NCI-H460 (cell line): ENCODE measurements around the gene SUPT3H. TPM values are rescaled to one million over a fixed set of nuclear protein-coding genes. Genes with fewer than 3 reads are reported as not detected.

Source experiments
- DNase-seq: peaks from one replicate; pipeline ENCODE4 v3.0.0-alpha.2; 2016; ENCODE audit warnings: low read depth; ENCODE audit errors: extremely low read depth
- total RNA-seq: library from RNA; depleted of rRNA; stranded (reverse); fragments of >200 nt; shearing (Covaris generic); gene quantifications from 2 replicates; pipeline ENCODE4 v1.2.3, GENCODE V29; 2014

The SUPT3H gene
- total RNA-seq, 1 experiment from 2014 or later, result 5.9 TPM

DNA sequence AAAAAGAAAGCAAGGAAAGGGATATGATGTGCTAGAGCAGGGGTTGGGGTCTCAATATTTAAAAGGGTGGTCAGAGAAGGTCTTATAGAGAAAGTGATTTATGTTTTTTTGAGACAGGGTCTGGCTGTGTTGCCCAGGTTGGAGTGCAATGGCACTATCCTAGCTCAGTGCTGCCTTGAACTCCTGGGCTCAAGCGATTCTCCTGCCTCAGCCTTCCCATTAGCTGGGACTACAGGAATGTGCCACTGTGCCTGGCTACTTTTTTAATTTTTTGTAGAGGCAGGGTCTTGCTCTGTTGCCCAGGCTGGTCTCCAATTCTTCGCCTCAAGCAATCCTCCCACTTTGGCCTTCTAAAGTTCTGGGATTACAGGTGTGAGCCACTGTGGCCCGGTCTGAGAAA is 557.0 kb downstream of the SUPT3H start:
- no peak for DNase-seq

DNA sequence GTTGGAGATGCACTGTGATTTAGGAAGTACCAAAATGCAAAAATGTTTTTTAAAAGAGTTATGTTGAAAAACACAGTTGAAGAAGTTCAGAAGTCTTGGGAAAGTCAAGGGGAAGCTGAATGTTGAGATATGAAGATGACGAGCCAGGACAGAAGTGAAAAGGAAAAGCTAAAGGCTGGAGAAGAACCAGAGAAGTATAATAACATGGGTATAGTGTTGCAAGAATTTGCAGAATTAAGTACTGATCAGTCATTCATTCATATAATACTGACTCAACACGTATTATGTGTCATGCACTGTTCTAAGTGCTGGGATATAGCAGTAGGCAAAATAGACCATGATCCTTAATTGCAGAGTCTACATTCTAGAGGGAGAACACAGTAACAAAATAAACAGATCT is 557.4 kb downstream of the SUPT3H start:
- DNase-seq, result no peak

DNA sequence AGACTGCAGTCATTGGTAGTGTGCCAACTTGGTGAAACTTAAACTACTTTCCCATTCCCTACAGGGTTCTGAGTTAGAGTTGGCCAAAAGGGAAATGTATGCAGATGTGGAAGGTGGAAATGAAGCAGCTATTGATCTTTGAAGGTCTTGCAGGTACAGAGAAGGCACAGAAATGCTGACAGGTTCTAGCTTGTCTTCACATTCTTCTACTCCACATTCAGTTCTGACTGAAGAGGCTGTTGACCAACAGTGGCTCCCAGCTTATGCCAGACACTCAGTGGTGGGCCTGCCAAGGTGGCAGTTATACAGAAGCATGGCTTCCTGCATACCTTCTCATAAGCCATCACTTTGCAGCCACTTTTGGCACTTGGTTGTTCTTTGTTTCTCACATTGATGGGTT is 566.3 kb downstream of the SUPT3H start:
- no peak for DNase-seq

DNA sequence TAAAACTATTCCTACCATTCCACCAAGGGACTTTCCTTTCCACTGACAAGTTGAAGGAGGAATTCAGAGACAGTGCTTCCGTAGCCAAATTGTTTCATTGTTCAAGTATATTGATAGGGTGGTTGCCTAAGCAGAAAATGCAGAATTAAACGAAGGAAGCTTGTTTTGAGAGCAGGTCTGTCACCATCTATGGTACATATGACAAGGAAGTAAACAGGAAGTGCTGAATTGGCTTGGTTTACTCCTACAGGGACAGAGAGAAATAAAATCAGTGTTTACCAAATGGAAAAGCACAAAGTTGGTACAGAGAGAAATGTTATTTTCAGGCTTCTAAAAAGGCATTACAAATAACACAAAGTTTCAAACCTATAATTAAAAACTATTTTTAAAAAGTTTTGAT is 568.5 kb downstream of the SUPT3H start:
- no peak for DNase-seq

DNA sequence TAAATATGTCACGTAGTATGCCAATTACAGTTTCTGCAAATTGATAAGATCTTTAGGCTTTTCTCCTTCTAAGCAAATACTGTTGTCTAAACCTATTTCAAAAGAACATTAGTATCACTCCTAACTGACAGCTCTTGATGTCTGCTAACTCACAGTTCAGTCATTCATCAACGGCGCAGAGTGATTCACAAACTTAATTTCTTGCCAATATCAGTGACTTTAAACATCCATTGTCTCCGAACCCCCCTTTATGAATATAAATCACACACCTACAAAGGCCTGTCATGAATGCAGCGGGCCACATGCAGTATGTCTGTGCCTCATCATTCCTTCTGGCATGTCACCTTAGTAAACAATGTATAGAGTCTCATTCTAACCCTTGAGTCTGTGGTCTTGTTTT is 569.6 kb downstream of the SUPT3H start:
- DNase-seq, result no peak

DNA sequence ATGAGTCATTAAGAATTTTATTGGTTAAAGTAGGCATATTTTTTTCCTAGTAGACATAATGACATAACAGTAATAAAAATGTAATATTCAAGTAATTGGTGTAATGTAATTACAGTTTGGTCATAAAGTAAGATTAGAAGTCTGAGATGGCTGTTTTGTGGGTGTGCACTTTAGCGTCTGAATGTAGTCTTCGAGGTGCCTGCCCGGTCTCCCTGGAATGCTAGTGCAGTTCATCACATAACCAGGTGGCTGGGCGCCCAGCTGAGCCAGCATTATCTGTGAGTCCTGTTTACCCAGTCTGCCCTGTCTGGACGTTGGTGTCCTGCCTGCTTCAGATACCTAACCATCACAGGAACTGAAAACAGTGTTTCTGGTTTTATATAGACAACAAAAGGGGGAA is 571.1 kb downstream of the SUPT3H start:
- no peak for DNase-seq

DNA sequence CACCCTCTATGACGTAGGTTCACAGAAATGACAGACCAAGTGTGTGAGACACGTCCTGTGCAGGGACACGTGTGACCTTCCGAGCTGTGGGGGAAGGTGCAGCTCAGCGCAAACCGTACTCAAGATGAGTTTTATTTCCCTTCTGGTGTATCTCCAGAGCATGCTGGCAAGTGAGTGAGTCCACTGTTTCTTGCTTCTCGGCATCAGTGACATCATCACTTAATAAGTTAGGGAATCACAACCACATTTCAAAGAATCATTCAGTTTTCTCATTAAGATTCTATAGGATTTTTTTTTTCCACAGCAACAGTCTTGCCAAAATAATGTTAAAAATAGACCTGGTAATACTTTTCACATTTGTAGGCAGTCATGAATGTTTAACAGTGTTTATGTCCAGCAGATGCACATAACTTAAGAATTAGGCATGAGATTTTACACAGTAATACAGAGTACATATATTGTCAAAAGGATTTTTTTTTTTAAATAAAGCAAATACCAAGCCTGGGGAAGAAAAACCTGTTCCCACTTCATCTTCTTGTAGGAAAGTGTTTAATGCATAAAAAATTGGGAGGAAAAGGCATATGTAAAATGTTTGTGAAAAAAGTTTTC is 572.4 kb downstream of the SUPT3H start:
- DNase-seq, result no peak

DNA sequence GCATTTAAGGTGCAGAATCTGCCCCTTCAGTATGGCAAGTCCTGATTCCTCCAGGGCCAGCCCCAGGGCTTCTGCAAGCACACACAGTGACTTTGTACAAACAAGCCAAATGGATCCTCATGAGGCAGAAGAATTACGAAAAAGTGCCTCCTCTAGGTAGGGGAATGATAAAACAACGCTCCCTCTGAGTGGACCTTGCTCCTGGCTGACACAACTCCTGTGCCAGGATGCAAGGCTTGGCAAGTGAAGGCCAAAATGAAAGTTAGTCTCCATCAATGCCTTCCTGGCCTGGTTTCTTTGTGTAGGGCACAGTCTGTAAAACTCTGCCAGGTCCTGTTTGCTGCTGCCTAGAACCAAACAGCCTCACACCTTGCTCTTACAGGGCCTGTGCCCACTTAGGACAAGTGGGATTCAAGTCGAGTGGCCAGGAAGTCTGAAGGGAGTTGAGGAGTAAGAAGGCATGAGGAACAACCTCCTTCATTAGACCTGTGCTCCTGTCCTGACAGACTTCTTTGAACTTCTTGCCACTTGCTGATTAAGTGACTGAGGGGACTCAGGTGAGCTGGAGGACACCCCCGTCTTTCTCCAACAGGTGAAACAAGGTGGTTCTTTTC is 573.1 kb downstream of the SUPT3H start:
- no peak for DNase-seq

DNA sequence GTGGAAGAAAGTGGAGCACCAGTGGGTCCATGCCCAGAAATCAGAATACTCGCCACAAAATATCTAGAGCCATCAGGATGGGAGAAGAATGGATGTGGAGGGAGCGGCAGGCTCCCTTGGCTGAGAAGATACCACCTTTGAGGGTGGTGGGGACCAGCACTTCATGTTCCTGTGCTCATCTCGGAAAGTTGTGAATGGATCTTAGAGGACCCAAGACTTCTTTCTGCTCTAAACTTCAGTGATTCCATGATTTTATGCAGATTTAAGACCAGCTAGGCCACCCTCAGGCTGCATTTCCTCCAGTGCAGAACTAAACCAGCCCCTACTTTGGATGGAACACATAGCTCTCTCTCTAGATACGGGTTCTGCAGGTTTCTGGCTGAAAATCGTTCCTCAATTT is 573.7 kb downstream of the SUPT3H start:
- no peak for DNase-seq

DNA sequence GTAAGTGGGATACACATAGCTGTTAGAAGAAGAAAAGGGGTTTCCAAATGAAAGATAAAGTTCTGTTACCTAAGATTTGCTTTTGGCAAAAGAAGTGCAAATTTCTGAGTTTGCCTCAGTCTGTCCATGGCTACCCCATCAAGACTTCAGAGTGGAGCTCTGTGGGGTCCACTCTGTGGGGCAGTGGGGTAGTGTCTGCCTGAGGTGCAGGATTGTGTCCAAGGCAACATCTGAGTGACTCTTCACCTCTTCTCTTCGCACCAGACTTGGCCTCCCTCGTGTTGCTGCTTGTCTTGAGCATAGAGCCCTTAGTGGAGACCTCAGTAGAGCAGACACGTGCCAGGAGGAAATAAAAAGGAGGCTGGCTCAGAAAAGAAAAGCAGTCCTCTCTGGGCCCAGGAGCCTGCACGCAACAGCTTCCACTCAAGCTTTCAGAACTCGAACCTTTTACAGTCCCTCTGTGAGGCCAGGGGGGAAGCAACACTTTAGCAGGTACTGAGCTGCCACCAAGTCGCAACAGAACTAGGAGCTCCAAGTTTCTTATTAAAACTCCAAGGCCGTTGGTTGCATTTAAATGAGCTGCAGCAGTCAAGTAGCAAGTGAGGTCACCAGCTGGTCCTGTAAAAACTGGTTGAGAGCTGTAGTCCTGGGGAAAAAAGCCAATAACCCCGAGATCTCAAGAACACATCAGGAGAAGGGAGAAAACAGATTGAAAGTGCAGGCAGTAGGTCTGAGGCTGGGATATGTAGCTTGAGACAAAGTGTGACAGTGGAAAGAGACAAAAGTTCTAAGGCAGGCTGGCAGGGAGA is 576.7 kb downstream of the SUPT3H start:
- DNase-seq, result no peak

DNA sequence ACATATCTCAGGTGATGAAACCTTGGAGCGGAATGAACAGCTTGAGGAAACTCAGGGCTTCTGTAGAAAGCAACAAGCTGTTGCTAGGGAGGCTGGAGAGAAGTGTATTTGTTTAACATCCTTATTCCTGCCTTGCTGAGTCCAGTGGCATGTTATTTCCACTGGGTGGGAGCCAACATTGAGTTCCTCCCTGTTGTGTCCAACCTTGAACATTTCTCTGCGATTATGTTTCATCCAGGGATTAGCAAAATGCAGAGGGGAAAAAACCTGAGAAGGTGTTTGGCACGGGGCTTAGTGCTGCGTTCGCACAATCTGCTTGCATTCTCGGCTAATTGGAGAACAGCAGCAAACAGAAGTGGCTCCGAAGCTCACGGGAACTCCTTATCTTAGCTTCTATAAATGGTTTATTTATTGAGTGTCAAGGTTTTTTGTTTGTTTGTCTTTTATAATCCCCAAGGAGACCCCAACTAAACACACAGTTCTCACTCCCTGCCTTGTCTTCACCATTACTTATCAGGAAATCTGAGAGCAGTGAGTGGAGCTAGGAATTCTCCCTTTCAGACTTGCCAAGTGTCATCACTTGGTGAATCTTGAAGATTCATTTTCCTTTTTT is 577.5 kb downstream of the SUPT3H start:
- DNase-seq, result no peak

DNA sequence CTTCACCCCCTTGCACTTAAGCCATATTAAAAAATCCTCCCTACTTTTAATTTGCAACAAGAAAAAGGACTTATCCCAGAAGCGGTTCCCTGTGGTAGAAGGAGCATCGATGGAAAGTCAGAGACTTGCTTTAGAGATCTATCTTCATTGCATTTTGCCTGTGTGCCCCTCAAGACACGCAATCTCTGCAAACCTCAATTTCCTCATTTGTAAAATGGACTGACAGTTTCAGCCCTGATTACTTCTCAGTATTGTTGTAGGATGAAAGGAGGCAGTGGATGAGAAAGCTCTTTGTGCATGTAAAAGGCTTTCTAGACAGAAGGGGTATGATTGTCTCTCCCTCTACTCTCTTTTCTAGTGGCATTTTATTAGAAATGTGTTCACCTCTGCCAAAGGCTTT is 580.0 kb downstream of the SUPT3H start:
- DNase-seq, result no peak

DNA sequence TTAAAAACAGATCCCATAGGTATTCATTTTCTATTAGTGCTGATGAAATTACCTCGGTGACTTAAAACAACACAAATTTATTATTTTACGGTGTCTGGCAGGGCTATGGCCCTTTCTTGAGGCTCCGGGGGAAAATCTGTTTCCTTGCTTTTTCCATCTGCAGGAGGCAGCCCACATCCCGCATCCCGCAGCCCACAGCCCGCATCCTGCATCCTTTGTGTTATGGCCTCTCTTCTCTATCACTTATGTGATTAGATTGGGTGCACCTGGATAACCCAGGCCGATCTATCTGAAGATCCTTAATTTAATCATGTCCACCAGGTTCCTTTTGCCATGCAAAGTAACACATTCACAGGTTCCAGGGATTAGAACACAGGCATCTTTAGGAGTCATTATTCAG is 582.4 kb downstream of the SUPT3H start:
- DNase-seq, result no peak

DNA sequence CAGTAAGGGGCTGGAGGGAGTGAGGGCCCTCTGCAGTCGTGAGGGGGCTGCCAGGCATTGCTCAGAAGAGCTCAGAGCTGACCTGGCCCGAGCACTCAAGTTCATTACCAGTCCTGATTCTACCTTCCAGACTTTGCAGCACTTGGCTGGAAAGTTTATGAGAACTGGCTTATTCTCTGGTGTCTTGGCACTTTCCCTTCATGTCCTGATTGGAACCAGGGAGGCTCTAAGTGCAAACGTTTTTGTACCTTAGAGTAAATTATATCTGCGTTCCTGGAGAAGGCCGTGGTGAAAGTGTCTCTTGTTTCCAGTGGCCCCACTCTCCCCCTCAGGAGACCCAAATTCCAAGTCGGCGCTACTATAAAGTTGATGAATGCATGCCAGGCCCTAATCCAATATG is 587.9 kb downstream of the SUPT3H start:
- DNase-seq, result no peak

DNA sequence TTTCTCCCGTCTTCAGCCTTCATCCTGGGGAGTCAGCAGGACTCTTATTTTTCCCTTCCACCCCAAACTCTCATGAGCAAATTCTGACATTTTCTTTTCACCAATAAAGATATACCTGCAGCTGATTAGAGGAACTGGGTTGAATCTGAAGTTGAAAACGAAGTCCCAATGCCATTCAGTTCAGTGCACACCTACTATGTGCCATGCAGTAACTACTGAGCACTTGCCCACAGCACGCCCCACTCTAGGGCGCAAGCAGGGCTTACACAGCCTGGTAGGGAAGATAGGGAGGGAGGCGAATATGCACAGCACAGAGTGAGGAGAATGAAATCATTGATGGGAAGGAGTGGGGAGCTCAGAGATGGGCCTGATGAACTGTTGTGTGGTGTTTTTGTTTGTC is 588.7 kb downstream of the SUPT3H start:
- DNase-seq, result no peak

DNA sequence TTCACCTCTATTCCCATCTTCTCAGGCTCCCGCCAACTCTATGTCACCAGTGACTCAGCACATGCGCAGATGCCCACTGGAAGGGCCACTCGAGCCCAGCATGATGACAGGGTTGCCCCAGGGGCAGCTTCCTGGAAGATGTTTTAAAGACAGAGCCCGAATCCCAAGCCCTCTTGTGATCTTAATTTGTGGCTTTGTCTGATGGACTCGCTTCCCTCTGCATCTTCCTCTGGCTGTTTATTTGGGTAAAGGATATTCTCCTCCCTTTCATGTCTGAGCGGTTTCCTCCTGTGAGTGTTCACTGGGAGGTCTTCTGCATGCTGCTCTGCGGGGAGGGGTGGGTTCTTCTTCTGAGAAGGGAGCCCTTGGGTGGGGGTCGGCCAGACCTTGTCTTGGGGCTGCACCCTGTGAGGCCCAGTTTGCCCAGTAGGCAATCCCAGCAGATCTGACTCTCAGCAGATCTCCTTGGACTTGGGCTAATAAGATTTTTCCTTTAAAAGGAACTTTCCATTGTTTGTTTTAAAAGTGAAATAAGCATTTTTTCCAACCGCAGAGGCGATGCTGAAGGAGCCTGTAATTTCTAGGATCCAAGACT is 589.2 kb downstream of the SUPT3H start:
- DNase-seq, result no peak

DNA sequence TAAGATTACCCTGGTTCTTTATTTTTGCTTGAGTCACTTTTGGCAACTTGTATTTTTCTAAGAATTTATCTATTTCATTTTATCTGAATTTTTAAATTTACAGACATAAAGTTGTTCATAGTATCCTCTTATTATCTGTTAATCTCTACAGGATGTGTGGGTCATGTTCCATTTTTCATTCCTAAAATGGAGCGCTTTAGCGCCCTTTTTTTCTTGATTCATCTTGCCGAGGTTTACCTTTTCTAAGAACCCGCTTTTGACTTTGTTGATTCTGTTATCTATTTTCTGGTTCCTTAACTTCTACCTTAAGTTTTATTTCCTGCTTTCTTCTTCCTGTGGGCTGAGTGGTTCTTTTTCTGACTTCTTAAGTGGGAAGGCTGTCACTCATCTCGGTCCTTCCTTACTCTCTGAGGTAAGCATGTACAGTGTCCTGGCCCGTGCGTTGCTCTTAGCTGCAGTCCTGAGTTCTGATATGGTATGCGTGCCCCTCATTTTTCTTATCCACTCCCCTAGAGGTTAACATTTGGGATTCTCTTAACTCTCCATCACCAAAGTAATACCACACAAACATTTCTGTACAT is 590.4 kb downstream of the SUPT3H start:
- no peak for DNase-seq

DNA sequence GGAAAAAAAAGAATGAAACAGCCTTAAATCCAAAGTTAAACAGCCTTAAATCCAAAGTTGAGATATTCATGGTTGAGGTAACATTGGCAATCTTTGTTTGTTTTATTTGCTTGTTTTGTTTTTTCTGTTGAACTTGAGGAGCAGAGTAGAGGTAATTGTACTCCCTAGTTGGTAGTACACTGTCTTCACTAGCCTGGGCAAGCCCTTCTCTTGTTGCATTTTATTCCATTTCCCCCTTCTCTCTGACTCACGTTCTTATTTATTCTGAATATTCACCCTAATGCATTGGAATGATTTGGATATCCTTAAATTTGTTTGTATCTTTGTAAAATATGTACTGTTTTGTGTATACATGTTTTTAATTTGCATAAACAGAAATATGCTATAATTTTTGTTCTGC is 592.6 kb downstream of the SUPT3H start:
- no peak for DNase-seq

DNA sequence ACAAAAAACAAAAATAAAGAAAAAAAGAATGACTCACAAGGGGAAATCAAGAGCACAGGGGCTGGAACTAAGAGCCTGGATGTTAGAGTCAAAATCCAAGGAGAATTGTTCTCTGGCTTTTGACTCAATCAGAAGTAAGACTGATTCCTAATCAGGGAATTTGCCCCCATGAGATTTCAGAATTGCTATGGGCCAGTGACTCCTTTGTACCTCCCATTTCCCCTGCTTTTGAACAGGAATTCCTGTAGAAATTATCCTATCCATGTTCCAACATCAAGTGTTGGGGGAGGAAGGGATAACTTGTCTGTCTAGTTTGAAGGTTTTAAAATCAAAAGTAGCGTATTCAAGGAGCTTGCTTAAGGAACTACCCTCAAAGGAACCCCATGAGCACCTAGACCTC is 593.5 kb downstream of the SUPT3H start:
- DNase-seq, result no peak

DNA sequence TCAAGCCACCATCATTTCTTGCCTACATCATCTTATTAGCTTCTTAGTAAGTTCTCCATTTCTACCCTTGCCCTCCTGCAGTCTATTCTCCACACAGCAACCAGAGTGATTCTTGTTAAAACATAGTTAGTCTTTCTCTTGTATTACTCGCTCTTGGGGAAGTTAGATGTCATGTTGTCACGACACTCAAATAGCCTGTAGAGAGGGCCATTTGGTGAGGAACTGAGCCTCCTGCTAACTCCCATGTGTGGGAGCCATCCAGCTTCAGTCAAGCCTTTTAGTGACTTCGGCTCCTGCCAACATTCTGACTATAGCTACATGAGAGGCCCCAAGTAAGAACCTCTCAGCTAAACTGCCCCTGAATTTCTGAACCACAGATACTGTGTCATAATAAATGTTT is 594.8 kb downstream of the SUPT3H start:
- DNase-seq, result no peak
